ENCODE results near the gene CNTLN. TPM values are rescaled to one million over a fixed set of nuclear protein-coding genes. Genes with fewer than 3 reads are reported as not detected.

Gene CNTLN
- total RNA-seq, 1 donor from 2014 or later = 7.4 TPM

DNA sequence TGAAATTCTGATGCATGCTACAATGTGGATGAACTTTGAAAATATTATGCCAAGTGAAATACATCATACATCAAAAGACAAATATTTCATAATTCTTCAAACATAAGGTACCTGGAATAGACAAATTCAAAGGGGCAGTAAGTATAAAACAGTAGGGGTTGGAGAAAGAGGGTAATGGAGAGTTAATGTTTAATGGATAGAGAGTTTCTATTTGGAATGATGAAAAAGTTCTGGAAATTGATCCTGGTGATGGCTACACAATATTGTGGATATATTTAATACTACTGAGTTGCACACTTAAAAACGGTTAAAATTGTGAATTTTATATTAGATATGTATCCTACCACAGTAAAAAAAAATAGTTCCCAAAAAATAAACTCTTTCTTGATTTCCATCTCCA lies 14.6 kb upstream of the CNTLN start:
- no peaks in the 10 kb centered on the region for H3K36me3 ChIP-seq
- no peaks in the 10 kb centered on the region for H3K4me1 ChIP-seq
- ATAC-seq (no peak), DNase-seq (no peak)
- no peak for TF ChIP-seq CTCF (IDR thresholded peaks at IDR 0.05)
- no peak overlapping the region for H3K4me3 ChIP-seq
- H3K9me3 ChIP-seq = no peaks in the 10 kb centered on the region
- H3K27ac ChIP-seq = no peak overlapping the region
- intact Hi-C loops (cut with DNase I) = no loop called here
- H3K27me3 ChIP-seq = no peaks in the 10 kb centered on the region

- Histone ChIP-seq H3K27ac (no peak overlapping the region), H3K4me3 (no peak overlapping the region), H3K4me1 (no peaks in the 10 kb centered on the region), H3K9me3 (no peaks in the 10 kb centered on the region), H3K27me3 (no peaks in the 10 kb centered on the region), H3K36me3 (no peaks in the 10 kb centered on the region)
- intact Hi-C loops (cut with DNase I) = no loop called here
- ATAC-seq (no peak), DNase-seq (no peak)
- no peak for TF ChIP-seq CTCF (IDR thresholded peaks at IDR 0.05)
Observed at GRCh38 chr9:17121264-17121663, 13.6 kb upstream of the CNTLN start.

DNA sequence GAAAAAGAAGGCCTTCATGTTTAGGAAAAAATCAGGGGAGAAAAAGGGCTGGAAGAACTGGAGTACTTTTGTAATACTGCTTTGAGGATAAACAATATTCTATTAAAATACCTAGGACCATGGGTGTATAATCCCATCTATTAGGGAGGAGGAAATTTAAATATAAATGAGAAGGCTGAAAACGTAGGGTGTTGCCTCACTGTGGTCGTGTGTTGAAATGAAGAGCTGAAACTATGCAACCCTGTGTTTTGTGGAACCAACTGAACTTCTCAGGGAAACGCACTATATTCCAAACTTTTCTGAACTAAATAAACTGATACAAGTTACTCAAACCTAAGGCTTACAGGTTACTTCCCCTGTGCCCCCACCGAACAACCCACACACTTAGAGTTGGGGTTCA lies 4.5 kb upstream of the CNTLN start:
- no peaks in the 10 kb centered on the region for H3K9me3 ChIP-seq
- no peak for TF ChIP-seq CTCF (IDR thresholded peaks at IDR 0.05)
- no peaks in the 10 kb centered on the region for H3K36me3 ChIP-seq
- peaks cover 5% of the 10 kb centered on the region for H3K4me1 ChIP-seq
- no peak overlapping the region for H3K4me3 ChIP-seq
- ATAC-seq = no peak
- DNase-seq = no peak
- intact Hi-C loops (cut with DNase I) = no loop called here
- H3K27ac ChIP-seq = no peak overlapping the region
- no peaks in the 10 kb centered on the region for H3K27me3 ChIP-seq

DNA sequence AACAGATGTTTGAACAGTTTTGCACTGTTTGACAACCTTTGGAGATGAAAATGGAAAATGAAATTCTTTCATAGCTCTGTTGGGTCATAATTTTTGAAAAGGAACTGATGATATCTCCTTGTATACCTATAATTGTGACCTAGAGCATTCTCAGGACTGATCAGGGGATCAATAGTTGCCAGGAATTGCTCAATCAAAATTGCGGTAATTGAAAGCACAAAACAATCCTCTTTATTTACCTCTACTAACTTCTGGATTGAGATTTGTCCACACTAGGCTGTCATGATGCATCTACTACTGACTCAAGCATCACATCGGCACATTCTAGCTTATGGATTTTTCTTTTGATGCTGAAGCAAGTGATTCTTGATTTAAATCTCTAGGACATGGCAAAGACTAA lies 4.1 kb upstream of the CNTLN start:
- TF ChIP-seq CTCF (IDR thresholded peaks at IDR 0.05) = no peak
- Histone ChIP-seq H3K4me1 (peaks cover 5% of the 10 kb centered on the region), H3K27ac (no peak overlapping the region), H3K36me3 (no peaks in the 10 kb centered on the region), H3K27me3 (no peaks in the 10 kb centered on the region), H3K9me3 (no peaks in the 10 kb centered on the region), H3K4me3 (no peak overlapping the region)
- DNase-seq (no peak), ATAC-seq (no peak)
- intact Hi-C loops (cut with DNase I) = no loop called here

DNA sequence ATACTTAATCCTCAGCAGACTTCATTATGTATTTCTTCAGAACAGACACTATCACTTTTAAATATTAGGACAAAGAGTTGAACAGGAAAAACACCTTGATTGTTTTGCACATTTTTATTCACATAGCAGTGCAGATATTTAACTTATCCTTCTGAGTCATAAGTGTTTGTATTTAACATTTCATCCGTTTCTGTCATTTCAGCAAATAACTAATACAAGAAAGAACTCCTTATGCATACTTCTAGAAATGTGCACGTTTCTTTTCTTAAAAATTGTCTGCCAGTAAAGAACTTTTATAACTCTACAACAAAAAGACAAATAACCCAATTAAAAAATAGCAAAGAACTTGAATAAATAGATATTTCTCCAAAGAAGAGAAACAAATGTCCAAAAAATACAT lies 3.3 kb upstream of the CNTLN start:
- intact Hi-C loops (cut with DNase I) = no loop called here
- no peak for TF ChIP-seq CTCF (IDR thresholded peaks at IDR 0.05)
- no peaks in the 10 kb centered on the region for H3K9me3 ChIP-seq
- no peak overlapping the region for H3K4me3 ChIP-seq
- ATAC-seq (no peak), DNase-seq (no peak)
- no peaks in the 10 kb centered on the region for H3K27me3 ChIP-seq
- H3K36me3 ChIP-seq = no peaks in the 10 kb centered on the region
- no peak overlapping the region for H3K27ac ChIP-seq
- H3K4me1 ChIP-seq = peaks cover 5% of the 10 kb centered on the region

Data from upper lobe of right lung (tissue), 1 donor.